ENCODE measurements around the gene POU4F2. TPM values are rescaled to one million over a fixed set of nuclear protein-coding genes. Genes with fewer than 3 reads are reported as not detected.

Gene POU4F2, protein sequence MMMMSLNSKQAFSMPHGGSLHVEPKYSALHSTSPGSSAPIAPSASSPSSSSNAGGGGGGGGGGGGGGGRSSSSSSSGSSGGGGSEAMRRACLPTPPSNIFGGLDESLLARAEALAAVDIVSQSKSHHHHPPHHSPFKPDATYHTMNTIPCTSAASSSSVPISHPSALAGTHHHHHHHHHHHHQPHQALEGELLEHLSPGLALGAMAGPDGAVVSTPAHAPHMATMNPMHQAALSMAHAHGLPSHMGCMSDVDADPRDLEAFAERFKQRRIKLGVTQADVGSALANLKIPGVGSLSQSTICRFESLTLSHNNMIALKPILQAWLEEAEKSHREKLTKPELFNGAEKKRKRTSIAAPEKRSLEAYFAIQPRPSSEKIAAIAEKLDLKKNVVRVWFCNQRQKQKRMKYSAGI
- not detected for total RNA-seq
- polyA plus RNA-seq (ENCODE audit: insufficient read length in 6 of 6) = not detected
- long read RNA-seq, donor 1 = 0 reads
- long read RNA-seq, donor 2 = 0 reads
- long read RNA-seq, donor 3 = 0 reads
- long read RNA-seq, donor 4 = 0 reads
- long read RNA-seq, donor 5, partial matches to known transcripts = 0 of 1 reads
- long read RNA-seq, donor 5, other reads (novel, unspliced or antisense) = 0 of 1 reads
- long read RNA-seq, donor 6 = 0 reads
- long read RNA-seq, donor 7 = 0 reads
- long read RNA-seq, donor 8 = 0 reads
- long read RNA-seq, donor 9 = 0 reads
- long read RNA-seq, donor 10 = 0 reads
- long read RNA-seq, donor 11 = 0 reads
- long read RNA-seq, donor 12 = 0 reads

DNA sequence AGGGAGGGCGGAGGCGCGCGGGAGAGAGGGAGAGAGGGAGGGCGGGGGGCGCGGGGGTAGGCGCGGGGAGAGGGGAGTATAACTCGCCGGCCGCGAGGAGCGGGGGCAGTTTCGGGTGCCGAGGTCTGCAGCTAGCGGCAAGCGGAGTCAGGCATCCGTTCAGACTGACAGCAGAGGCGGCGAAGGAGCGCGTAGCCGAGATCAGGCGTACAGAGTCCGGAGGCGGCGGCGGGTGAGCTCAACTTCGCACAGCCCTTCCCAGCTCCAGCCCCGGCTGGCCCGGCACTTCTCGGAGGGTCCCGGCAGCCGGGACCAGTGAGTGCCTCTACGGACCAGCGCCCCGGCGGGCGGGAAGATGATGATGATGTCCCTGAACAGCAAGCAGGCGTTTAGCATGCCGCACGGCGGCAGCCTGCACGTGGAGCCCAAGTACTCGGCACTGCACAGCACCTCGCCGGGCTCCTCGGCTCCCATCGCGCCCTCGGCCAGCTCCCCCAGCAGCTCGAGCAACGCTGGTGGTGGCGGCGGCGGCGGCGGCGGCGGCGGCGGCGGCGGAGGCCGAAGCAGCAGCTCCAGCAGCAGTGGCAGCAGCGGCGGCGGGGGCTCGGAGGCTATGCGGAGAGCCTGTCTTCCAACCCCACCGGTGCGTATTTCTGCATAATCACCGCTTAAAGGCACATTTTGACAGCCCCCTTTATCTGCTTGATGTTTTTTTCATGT lies at the start of gene POU4F2:
POU4F2 (plus strand) TSS at position 108 of the 720 bp plus-strand sequence; CDS start at position 356, 248 bp downstream.
- no peaks in the 10 kb centered on the region for H3K9me3 ChIP-seq
- no peak within 1 kb of the TSS for H3K4me3 ChIP-seq
- intact Hi-C loops (cut with DNase I) = no loop called here
- peaks cover 89 to 100% of the 10 kb centered on the region in 2 donors for H3K27me3 ChIP-seq
- no peak within 1 kb of the TSS for H3K27ac ChIP-seq
- DNase-seq (peak in 2 of 4 donors; percentile 8 to 80), ATAC-seq (no peak)
- H3K36me3 ChIP-seq = no peaks in the 10 kb centered on the region
- TF ChIP-seq, protein P1, sequence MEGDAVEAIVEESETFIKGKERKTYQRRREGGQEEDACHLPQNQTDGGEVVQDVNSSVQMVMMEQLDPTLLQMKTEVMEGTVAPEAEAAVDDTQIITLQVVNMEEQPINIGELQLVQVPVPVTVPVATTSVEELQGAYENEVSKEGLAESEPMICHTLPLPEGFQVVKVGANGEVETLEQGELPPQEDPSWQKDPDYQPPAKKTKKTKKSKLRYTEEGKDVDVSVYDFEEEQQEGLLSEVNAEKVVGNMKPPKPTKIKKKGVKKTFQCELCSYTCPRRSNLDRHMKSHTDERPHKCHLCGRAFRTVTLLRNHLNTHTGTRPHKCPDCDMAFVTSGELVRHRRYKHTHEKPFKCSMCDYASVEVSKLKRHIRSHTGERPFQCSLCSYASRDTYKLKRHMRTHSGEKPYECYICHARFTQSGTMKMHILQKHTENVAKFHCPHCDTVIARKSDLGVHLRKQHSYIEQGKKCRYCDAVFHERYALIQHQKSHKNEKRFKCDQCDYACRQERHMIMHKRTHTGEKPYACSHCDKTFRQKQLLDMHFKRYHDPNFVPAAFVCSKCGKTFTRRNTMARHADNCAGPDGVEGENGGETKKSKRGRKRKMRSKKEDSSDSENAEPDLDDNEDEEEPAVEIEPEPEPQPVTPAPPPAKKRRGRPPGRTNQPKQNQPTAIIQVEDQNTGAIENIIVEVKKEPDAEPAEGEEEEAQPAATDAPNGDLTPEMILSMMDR (IDR thresholded peaks at IDR 0.05) = no peak
- peaks cover 4 to 8% of the 10 kb centered on the region in 2 donors for H3K4me1 ChIP-seq

DNA sequence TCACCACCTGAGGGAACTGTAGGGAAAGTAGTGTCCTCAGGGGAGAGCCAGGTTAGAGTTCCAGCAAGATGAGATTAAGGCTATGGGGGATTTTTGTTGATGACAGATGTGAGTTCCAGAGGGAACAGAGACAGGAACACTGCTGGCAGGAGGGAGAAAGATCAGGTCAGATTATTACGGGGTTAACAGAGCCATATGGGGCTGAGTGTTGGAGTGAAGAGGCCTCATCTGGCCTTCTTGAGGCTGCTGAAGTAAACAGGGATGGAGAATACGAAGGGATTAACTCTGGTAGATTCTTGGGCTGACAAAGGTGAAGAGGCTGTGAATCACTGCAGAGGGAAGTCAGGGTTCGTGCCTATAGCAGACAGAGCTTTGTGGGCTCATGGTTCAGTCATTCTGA lies 47.9 kb upstream of the POU4F2 start:
- intact Hi-C loops (cut with DNase I) = no loop called here
- TF ChIP-seq, protein P1 (IDR thresholded peaks at IDR 0.05) = no peak
- DNase-seq = no peak
- peaks cover 4 to 6% of the 10 kb centered on the region in 2 donors for H3K4me1 ChIP-seq
- H3K4me3 ChIP-seq = no peak overlapping the region
- peaks cover 0 to 10% of the 10 kb centered on the region in 2 donors for H3K9me3 ChIP-seq
- no peak for ATAC-seq
- H3K27me3 ChIP-seq = no peaks in the 10 kb centered on the region
- H3K27ac ChIP-seq = no peak overlapping the region
- no peaks in the 10 kb centered on the region for H3K36me3 ChIP-seq

DNA sequence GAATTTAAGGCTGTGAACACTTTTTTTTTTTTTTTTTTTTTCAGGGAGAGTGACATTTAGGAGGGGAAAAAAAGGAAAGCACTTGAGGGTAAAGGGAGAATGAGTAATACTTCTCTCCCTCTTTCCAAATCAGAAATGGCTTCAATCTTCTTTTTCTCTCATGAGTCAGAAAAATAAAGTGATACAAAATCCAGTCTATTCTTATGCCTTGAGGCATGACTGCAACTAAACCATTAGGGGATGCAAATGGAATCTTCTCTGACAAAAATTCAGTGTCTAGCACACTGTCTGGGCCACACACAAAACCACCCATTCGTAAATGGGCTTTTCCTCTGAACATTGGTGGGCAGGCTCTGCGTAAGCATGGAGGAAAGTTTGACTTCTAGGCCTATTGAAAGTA lies 46.7 kb upstream of the POU4F2 start:
- Histone ChIP-seq H3K4me1 (no peaks in the 10 kb centered on the region), H3K36me3 (no peaks in the 10 kb centered on the region), H3K4me3 (no peak overlapping the region), H3K9me3 (peaks cover 0 to 15% of the 10 kb centered on the region in 2 donors), H3K27me3 (no peaks in the 10 kb centered on the region), H3K27ac (no peak overlapping the region)
- TF ChIP-seq, protein P1 (IDR thresholded peaks at IDR 0.05) = no peak
- DNase-seq = no peak
- no peak for ATAC-seq
- intact Hi-C loops (cut with DNase I) = no loop called here

DNA sequence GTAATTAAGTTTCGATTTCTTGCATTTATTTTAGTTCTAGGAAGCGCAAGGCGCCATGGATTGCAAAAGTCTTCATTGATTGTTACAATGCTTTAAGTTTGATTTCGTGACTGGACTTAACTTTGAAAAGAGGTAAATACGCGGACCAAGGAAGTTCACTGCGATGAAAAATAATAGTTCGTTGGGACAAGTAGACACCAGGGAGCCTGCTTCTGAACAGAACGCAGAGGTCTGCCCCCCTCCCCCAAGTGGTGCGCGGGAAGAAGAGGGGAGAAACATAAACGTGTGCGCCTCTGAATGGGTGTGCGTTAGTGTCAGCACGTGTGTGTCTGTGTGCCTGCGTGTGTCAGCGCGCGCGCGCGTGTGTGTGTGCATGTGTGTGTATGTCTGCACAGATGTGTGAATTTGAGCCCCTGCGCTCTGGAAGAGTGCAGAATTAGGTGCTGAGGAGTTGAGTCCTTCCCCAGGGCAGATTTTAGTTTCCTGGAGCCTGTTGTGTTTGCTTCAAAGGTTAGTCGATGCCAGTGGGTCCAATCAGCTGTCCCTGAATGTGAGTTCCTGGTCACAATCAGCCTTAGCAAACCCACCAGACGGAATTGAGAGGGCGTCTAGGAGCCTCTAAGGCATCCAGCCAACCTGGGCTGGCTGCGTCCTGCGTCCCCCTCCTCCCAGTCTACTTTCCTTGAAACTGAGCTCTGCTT lies 5.8 kb upstream of the POU4F2 start:
- TF ChIP-seq, protein P1 (IDR thresholded peaks at IDR 0.05) = no peak
- ATAC-seq = no peak
- Histone ChIP-seq H3K4me1 (no peaks in the 10 kb centered on the region), H3K27me3 (peaks cover 75 to 92% of the 10 kb centered on the region in 2 donors), H3K9me3 (no peaks in the 10 kb centered on the region), H3K27ac (no peak overlapping the region), H3K4me3 (no peak overlapping the region), H3K36me3 (no peaks in the 10 kb centered on the region)
- intact Hi-C loops (cut with DNase I) = no loop called here
- DNase-seq = no peak

Measured in left lung (tissue), 14 donors.